Keratinocyte (primary cell): ENCODE data around the gene FAM83C. TPM values are rescaled to one million over a fixed set of nuclear protein-coding genes. Genes with fewer than 3 reads are reported as not detected.

Experiments
- DNase-seq: peaks from one replicate; pipeline ENCODE4 v3.0.0-alpha.2; 2011; ENCODE audit warnings: low read depth, missing footprints, low spot score
- FAIRE-seq: peaks from 2 replicates; lab custom pipeline; 2011; peaks lifted over from hg19 to GRCh38; lab: Jason Lieb, UNC
- H2AFZ ChIP-seq: 2 replicates; pipeline ENCODE4 v1.6.0; 2012; ENCODE audit warnings: low read length, control low read depth, inconsistent platforms; ENCODE audit not compliant: control insufficient read depth
- H3K27ac ChIP-seq: 2 replicates; pipeline ENCODE4 v1.5.1; 2011; ENCODE audit warnings: low read length; ENCODE audit not compliant: control insufficient read depth, insufficient read depth
- H3K27me3 ChIP-seq: 3 replicates; pipeline ENCODE4 v1.6.0; 2011; ENCODE audit warnings: low read length; ENCODE audit not compliant: control insufficient read depth, insufficient read depth; ENCODE audit errors: extremely low read depth
- H3K36me3 ChIP-seq, 2 experiments: 2 replicates in 1 of 2; 3 replicates in 1 of 2; pipeline ENCODE4 v1.5.1; 2011; ENCODE audit warnings: low read length in 2 of 2, mild to moderate bottlenecking in 1 of 2; ENCODE audit not compliant: control insufficient read depth in 2 of 2, insufficient read depth in 2 of 2; ENCODE audit errors: extremely low read depth in 1 of 2
- H3K4me1 ChIP-seq: 3 replicates; pipeline ENCODE4 v1.5.1; 2011; ENCODE audit warnings: low read length; ENCODE audit not compliant: control insufficient read depth, insufficient read depth; ENCODE audit errors: extremely low read depth
- H3K4me2 ChIP-seq: 3 replicates; pipeline ENCODE4 v1.6.0; 2011; ENCODE audit warnings: low read depth, low read length; ENCODE audit not compliant: control insufficient read depth, insufficient read depth; ENCODE audit errors: extremely low read depth
- H3K4me3 ChIP-seq, 3 experiments: fragments of 200-600 bp in 1 of 3; sonication (generic) in 1 of 3; 2 replicates in 2 of 3; 3 replicates in 1 of 3; pipeline ENCODE4 v1.5.1; 2011 to 2016; ENCODE audit warnings: low read length in 3 of 3, mild to moderate bottlenecking in 3 of 3, control low read depth in 2 of 3, inconsistent platforms in 1 of 3, low read depth in 1 of 3, mixed read lengths in 1 of 3, mixed run types in 1 of 3, moderate library complexity in 1 of 3; ENCODE audit not compliant: control insufficient read depth in 2 of 3, insufficient read depth in 2 of 3; ENCODE audit errors: extremely low read depth in 1 of 3
- H3K79me2 ChIP-seq: 2 replicates; pipeline ENCODE4 v1.6.0; 2012; ENCODE audit warnings: low read length; ENCODE audit not compliant: control insufficient read depth, insufficient read depth
- H3K9ac ChIP-seq: 3 replicates; pipeline ENCODE4 v1.6.0; 2011; ENCODE audit warnings: low read length; ENCODE audit not compliant: control insufficient read depth, insufficient read depth; ENCODE audit errors: extremely low read depth
- H3K9me1 ChIP-seq: 3 replicates; pipeline ENCODE4 v1.6.0; 2011; ENCODE audit warnings: low read length; ENCODE audit not compliant: control insufficient read depth, insufficient read depth; ENCODE audit errors: extremely low read depth
- H3K9me3 ChIP-seq: 2 replicates; pipeline ENCODE4 v1.5.1; 2012; ENCODE audit warnings: low read depth, low read length; ENCODE audit not compliant: control insufficient read depth
- H4K20me1 ChIP-seq: 3 replicates; pipeline ENCODE4 v1.6.0; 2011; ENCODE audit warnings: low read length; ENCODE audit not compliant: control insufficient read depth, insufficient read depth; ENCODE audit errors: extremely low read depth
- CTCF ChIP-seq, 3 experiments: IDR thresholded peaks in 1 of 3; conservative IDR thresholded peaks in 1 of 3; optimal IDR thresholded peaks in 1 of 3; 2 replicates in 2 of 3; 3 replicates in 1 of 3; pipeline versions ENCODE3 to v1.5.1; 2011; ENCODE audit warnings: low read length in 3 of 3, mild to moderate bottlenecking in 3 of 3, moderate library complexity in 2 of 3, control low read depth in 1 of 3, inconsistent platforms in 1 of 3; ENCODE audit not compliant: insufficient read depth in 2 of 3; ENCODE audit errors: extremely low read depth in 1 of 3
- EZH2 ChIP-seq: IDR thresholded peaks from one replicate; pipeline ENCODE4 v1.6.1; 2012; ENCODE audit warnings: inconsistent platforms, mild to moderate bottlenecking, low read length, moderate library complexity
- dilution Hi-C: fragments of 300-500 bp; cut with MboI; formaldehyde crosslinking; loops from one replicate; pipeline ENCODE4 v1.7.0; 2020; ENCODE audit warnings: low sequenced_read_pairs; ENCODE audit not compliant: extremely low pct_ligation_motif_present
- polyA plus RNA-seq, 5 experiments: library from polyadenylated mRNA; depleted of rRNA in 3 of 5; stranded (reverse) in 3 of 5; stranded (forward) in 1 of 5; unstranded in 1 of 5; fragments of >200 nt; gene quantifications; 1 replicate in 1 of 5; 2 replicates in 3 of 5; 3 replicates in 1 of 5; pipeline versions ENCODE4 v1.2.1 to v1.2.3, GENCODE V29; 2011 to 2012; ENCODE audit warnings: missing spikeins in 2 of 5, low read depth in 1 of 5, low replicate concordance in 1 of 5

The FAM83C gene
- polyA plus RNA-seq, 1 donor (not counting 4 experiments of a cell fraction or from before 2014, with no cell fraction given): 12.4 TPM

- no peak overlapping the region for H3K27ac ChIP-seq
- peaks cover 12% of the 10 kb centered on the region for H3K4me1 ChIP-seq
- DNase-seq (no peak), FAIRE-seq (no peak)
- no peak overlapping the region for H3K9ac ChIP-seq
- H3K9me3 ChIP-seq: no peaks in the 10 kb centered on the region
- H3K4me2 ChIP-seq: no peak overlapping the region
- H3K79me2 ChIP-seq: peaks cover 13% of the 10 kb centered on the region
- no peak overlapping the region for H3K4me3 ChIP-seq
- H3K27me3 ChIP-seq: no peaks in the 10 kb centered on the region
- peaks cover 1% of the 10 kb centered on the region for H4K20me1 ChIP-seq
- no peaks in the 10 kb centered on the region for H3K9me1 ChIP-seq
- TF ChIP-seq CTCF (optimal IDR thresholded peaks at IDR 0.05 in 1 of 3, IDR thresholded peaks at IDR 0.05 in 1 of 3, conservative IDR thresholded peaks at IDR 0.05 in 1 of 3; ENCODE audit: extremely low read depth in 1 of 3, insufficient read depth in 2 of 3, low read length in 3 of 3) (no peak), EZH2 (no peak)
- H3K36me3 ChIP-seq: peaks cover 22 to 30% of the 10 kb centered on the region in 2 experiments
- dilution Hi-C loops: no loop called here
- no peak overlapping the region for H2AFZ ChIP-seq
These were observed 18.6 kb downstream of the FAM83C start for GRCh38 chr20:35273449-35274171.

GRCh38 chr20:35271904-35272303 lies 20.3 kb downstream of the FAM83C start:
- H3K4me2 ChIP-seq: no peak overlapping the region
- no peaks in the 10 kb centered on the region for H4K20me1 ChIP-seq
- H2AFZ ChIP-seq: no peak overlapping the region
- no peak for DNase-seq
- dilution Hi-C loops: no loop called here
- no peak overlapping the region for H3K9ac ChIP-seq
- H3K9me3 ChIP-seq: no peaks in the 10 kb centered on the region
- no peak overlapping the region for H3K4me3 ChIP-seq
- no peak overlapping the region for H3K27ac ChIP-seq
- H3K4me1 ChIP-seq: peaks cover 4% of the 10 kb centered on the region
- peaks cover 22 to 24% of the 10 kb centered on the region in 2 experiments for H3K36me3 ChIP-seq
- H3K9me1 ChIP-seq: no peaks in the 10 kb centered on the region
- peaks cover 7% of the 10 kb centered on the region for H3K79me2 ChIP-seq
- no peaks in the 10 kb centered on the region for H3K27me3 ChIP-seq
- TF ChIP-seq CTCF (optimal IDR thresholded peaks at IDR 0.05 in 1 of 3, IDR thresholded peaks at IDR 0.05 in 1 of 3, conservative IDR thresholded peaks at IDR 0.05 in 1 of 3; ENCODE audit: extremely low read depth in 1 of 3, insufficient read depth in 2 of 3, low read length in 3 of 3): no peak
- no peak for FAIRE-seq
